AG09319 (cell line): ENCODE data around the gene UQCRC1.

Experiments
- DNase-seq: peaks from one replicate; pipeline ENCODE4 v3.0.0-alpha.2; 2010; ENCODE audit warnings: low read depth; ENCODE audit errors: extremely low read depth
- TF ChIP-seq, protein P1 (sequence below): IDR thresholded peaks from 2 replicates; pipeline ENCODE4 v1.5.1; 2011; ENCODE audit warnings: low read depth, mild to moderate bottlenecking, inconsistent platforms, low read length, moderate library complexity

The UQCRC1 gene

DNA sequence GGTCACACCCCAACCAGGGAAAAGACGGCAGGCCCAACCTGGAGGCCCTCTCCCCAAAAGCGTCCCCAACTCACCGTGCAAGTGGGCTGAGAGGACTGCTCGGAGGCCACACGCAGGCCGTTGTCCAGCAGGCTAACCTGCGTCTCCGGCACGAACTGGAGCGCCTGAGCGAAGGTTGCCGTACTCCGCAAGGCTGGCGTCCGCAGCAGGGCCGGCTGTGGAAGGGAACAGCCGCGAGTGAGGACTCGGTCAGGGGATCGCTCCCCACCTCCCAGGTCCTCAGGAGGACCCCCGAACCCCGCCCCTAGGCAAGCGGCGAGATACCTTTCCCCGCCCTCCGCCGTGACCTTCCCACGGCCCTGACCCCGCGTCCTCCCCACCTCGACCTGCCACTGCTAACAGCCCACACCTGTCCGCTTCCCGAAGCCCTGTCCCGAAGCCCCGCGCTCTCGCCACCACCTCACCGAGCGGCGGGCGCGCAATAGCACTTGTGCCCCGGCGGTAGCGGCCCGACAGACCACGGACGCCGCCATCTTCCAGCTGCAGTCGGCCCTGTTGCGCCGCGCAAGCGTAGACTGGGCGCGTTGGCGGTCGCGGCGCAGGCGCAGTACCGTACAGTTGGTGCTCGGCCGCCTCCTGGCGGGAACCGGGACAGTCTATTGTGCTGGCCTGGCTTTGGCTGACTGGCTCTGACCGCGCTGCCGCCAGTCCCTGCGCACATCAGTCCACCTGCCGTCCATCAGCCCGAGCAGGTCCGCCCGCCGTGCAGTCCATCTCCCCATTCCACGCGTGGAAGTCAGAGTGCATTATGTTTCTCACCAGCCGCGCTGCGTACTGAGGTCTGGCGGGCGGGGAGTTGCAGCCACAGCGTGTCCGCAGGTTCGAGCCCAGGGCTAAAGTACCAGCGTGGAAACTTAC lies at the start of gene UQCRC1:
Gene UQCRC1 (minus strand): TSS at position 559 of the 918 bp plus-strand sequence. CDS start 26 bp downstream, at position 533.
- TF ChIP-seq, protein P1, sequence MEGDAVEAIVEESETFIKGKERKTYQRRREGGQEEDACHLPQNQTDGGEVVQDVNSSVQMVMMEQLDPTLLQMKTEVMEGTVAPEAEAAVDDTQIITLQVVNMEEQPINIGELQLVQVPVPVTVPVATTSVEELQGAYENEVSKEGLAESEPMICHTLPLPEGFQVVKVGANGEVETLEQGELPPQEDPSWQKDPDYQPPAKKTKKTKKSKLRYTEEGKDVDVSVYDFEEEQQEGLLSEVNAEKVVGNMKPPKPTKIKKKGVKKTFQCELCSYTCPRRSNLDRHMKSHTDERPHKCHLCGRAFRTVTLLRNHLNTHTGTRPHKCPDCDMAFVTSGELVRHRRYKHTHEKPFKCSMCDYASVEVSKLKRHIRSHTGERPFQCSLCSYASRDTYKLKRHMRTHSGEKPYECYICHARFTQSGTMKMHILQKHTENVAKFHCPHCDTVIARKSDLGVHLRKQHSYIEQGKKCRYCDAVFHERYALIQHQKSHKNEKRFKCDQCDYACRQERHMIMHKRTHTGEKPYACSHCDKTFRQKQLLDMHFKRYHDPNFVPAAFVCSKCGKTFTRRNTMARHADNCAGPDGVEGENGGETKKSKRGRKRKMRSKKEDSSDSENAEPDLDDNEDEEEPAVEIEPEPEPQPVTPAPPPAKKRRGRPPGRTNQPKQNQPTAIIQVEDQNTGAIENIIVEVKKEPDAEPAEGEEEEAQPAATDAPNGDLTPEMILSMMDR = peak; percentile 73
- DNase-seq = peak; percentile 81

DNA sequence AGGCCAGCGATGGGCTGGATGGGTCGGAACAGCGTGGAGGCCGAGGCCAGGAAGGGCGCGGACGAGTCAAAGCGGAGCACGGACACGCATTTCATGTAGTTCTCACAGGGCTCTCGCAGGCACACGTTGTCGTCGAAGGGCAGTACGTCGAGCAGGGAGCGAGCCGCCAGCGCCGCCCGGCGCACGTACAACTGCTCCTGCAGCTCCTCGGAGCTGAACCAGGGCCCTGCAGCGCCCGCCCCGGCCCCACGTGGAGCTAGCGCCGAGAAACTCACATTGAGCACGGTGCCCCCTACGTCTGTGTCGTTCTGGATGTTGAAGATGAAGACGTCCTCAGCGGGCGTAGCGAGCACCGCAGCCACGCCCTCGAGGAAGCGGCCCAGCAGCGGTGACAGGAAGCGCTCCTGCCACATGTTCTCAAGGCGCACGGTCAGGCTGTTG lies 47.4 kb upstream of the UQCRC1 start:
- TF ChIP-seq, protein P1 = no peak
- DNase-seq = no peak

DNA sequence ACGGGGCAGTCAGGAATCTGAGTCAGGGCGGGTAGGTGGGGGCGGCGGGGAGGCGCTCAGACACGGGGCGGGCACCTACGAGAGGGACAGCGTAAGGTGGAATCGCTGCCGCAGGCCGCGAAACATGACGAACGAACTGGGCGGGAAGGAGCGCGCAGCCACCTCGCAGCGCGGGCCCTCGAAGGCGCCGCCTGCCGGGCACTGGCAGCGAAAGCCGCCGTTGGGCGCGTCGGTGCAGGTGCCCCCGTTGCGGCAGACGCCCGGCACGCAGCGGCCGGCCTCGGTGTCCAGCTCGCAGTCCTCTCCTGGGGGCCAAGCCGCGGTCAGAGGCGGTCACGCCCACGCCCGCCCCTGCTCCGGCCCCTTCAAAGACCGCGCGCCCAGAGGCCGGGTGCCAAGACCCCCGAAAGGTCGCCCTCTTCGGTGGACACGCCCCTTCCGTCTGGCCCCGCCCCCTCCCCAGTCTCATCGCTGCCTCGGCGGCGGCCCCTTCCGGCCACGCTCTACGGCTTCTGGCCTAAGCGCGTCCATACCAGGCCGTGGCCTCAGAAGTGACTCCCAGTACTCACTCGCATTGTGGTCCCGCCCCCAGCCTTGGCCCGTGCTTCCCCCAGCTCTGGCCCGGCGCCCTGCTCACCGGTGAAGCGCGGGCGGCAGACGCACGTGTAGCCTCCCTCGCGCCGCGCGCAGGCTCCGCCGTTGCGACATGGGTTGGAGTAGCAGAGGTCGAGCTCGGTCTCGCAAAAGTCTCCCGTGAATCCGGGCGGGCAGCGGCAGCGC lies 46.8 kb upstream of the UQCRC1 start:
- TF ChIP-seq, protein P1 = peak; percentile 17
- DNase-seq = no peak

DNA sequence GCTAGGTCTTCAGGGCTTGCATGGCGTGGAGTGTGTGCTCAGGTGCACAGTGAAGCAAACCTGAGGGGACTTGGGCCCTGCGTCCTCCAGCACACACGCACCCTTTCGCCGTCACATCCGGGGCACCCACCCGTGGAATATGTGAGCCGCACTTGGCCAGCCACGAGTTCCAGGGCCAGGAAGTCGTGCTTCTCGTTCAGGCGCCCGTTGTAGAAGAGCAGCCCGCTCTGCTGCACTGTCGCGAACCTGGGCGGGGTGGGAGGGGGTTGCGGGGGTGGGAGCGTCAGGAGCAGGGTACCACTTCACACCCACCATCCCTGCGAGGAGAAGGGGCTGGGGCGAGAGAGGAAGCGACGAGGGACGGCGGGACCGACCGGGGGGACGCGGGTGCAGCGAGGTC lies 46.2 kb upstream of the UQCRC1 start:
- DNase-seq = no peak
- TF ChIP-seq, protein P1 = no peak

DNA sequence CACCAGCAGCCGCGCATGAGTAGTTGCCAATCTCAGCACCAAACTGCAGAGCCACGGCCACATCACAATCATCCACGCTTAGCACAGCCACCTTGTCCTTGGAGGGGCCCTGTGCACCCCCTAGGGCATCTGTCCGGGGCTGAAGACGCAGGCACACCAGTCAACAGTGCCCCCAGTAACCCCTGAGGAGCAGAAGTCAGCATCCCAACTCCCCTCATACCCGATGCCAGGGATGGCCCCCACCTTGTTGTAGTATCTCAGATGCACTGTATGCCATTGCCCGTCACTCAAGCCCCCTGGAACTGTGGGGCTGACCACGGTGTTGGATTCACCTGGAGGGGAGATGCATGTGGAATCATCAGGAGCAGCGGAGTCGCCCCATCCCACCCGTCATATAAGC lies 45.6 kb upstream of the UQCRC1 start:
- DNase-seq = no peak
- TF ChIP-seq, protein P1 = no peak

DNA sequence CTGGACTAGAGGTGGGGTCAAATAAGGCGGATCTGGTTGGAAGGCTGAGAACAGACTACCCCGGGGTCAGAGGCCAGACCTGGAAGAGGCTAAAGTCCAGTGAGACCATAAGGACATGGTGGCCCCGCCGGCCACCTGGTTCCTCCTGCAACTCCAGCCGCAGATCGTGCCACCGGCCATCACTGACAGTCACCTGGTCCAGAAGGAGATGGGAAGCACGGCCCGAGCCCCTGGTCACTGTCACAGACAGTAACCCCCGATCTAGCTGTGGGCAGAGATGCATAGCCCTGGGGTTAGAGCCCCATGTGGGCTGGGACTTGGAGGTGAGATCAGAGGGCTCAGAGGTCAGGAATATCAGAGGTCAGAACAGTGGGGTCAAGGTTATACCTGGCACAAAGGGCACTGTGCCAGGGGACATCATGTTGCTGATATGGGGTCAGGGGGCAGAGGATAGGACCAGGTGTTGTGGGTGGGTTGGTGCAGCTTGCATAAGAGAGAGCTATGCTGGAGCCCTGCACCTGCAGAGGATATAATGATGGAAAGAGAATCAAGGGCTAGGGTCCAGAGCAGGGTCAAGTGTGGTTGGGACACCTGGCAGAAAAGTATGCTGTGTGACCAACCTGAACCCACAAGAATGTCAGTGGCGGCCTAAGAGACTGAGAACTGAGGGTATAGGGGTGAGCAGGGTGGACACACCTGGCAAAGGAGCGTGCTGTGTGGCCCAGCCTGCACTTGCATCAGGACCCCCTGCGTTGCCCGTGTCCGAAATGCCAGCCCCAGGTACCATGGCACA lies 43.7 kb upstream of the UQCRC1 start:
- TF ChIP-seq, protein P1 = no peak
- no peak for DNase-seq
